Loucy (cell line): ENCODE results near the gene ENPP3.

Source experiments
- H2AFZ ChIP-seq: fragments of 200-600 bp; sonication (generic); 2 replicates; pipeline ENCODE4 v1.6.0; 2016; ENCODE audit warnings: antibody characterized with exemption, mild to moderate bottlenecking, low read length, moderate library complexity
- H3F3A ChIP-seq: fragments of 200-600 bp; 2 replicates; pipeline ENCODE4 v1.6.0; 2016; ENCODE audit warnings: antibody characterized with exemption, low read depth, mild to moderate bottlenecking
- H3K27me3 ChIP-seq: fragments of 200-600 bp; sonication (generic); 2 replicates; pipeline ENCODE4 v1.6.1; 2014; ENCODE audit warnings: low read length, mild to moderate bottlenecking; ENCODE audit not compliant: insufficient read depth, poor library complexity, severe bottlenecking
- H3K36me3 ChIP-seq: fragments of 200-600 bp; sonication (generic); 2 replicates; pipeline ENCODE4 v1.6.1; 2016; ENCODE audit warnings: low read length; ENCODE audit not compliant: insufficient read depth
- H3K4me1 ChIP-seq: fragments of 200-600 bp; sonication (generic); 2 replicates; pipeline ENCODE4 v1.5.1; 2014; ENCODE audit warnings: low read length, mild to moderate bottlenecking; ENCODE audit not compliant: insufficient read depth, poor library complexity, severe bottlenecking
- H3K4me2 ChIP-seq: fragments of 200-600 bp; sonication (generic); 2 replicates; pipeline ENCODE4 v1.6.0; 2014; ENCODE audit warnings: antibody characterized with exemption, low read length, low read depth, mild to moderate bottlenecking; ENCODE audit not compliant: poor library complexity, severe bottlenecking
- H3K4me3 ChIP-seq: fragments of 200-600 bp; sonication (generic); 2 replicates; pipeline ENCODE4 v1.5.1; 2014; ENCODE audit warnings: low read length, mild to moderate bottlenecking, mixed read lengths; ENCODE audit not compliant: poor library complexity, severe bottlenecking
- H3K79me2 ChIP-seq: fragments of 200-600 bp; sonication (generic); 2 replicates; pipeline ENCODE4 v1.6.1; 2014; ENCODE audit warnings: low read length; ENCODE audit not compliant: insufficient read depth
- H3K9ac ChIP-seq: fragments of 200-600 bp; sonication (generic); 2 replicates; pipeline ENCODE4 v1.6.0; 2014; ENCODE audit warnings: mild to moderate bottlenecking, low read depth, low read length, moderate library complexity; ENCODE audit not compliant: poor library complexity, severe bottlenecking
- H3K9me2 ChIP-seq: fragments of 200-600 bp; sonication (generic); replicated peaks from 2 replicates; pipeline ENCODE4 v1.6.1; 2016; ENCODE audit warnings: low read depth, low read length, mixed read lengths
- H3K9me3 ChIP-seq: fragments of 200-600 bp; sonication (generic); 2 replicates; pipeline ENCODE4 v1.6.1; 2014; ENCODE audit warnings: mild to moderate bottlenecking, antibody characterized with exemption, low read length, low read depth; ENCODE audit not compliant: insufficient read depth
- H4K20me1 ChIP-seq: fragments of 200-600 bp; sonication (generic); 2 replicates; pipeline ENCODE4 v1.6.0; 2014; ENCODE audit warnings: antibody characterized with exemption, low read length, mild to moderate bottlenecking; ENCODE audit not compliant: insufficient read depth, poor library complexity, severe bottlenecking
- CTCF ChIP-seq: fragments of 200-600 bp; sonication (generic); conservative IDR thresholded peaks from 2 replicates; pipeline ENCODE4 v1.5.1; 2014; ENCODE audit warnings: mild to moderate bottlenecking, antibody characterized with exemption, low read length
- EZH2phosphoT487 ChIP-seq: fragments of 200-600 bp; IDR thresholded peaks from 2 replicates; pipeline ENCODE4 v1.6.1; 2018; ENCODE audit warnings: antibody characterized with exemption, mild to moderate bottlenecking, moderate library complexity, borderline replicate concordance

The ENPP3 gene

GRCh38 chr6:131791476-131791875, 154.4 kb downstream of the ENPP3 start:
- TF ChIP-seq CTCF (no peak), EZH2phosphoT487 (no peak)
- no peaks in the 10 kb centered on the region for H3K9me2 ChIP-seq

GRCh38 chr6:131792091-131792496, 155.0 kb downstream of the ENPP3 start:
- Histone ChIP-seq H3K4me2 (no peak overlapping the region), H2AFZ (no peak overlapping the region), H3K9me3 (no peaks in the 10 kb centered on the region), H3K9me2 (no peaks in the 10 kb centered on the region), H3K27me3 (peaks cover 73% of the 10 kb centered on the region), H3K4me3 (no peak overlapping the region), H3K36me3 (no peaks in the 10 kb centered on the region), H4K20me1 (no peaks in the 10 kb centered on the region), H3F3A (peaks cover 5% of the 10 kb centered on the region; the same call in 1 of the 2 replicates), H3K9ac (no peak overlapping the region), H3K79me2 (no peaks in the 10 kb centered on the region), H3K4me1 (no peaks in the 10 kb centered on the region)
- TF ChIP-seq EZH2phosphoT487 (no peak), CTCF (no peak)

More at GRCh38 chr6:131791476-131791875, 154.4 kb downstream of the ENPP3 start:
- Histone ChIP-seq H3K9ac (no peak overlapping the region), H3K36me3 (no peaks in the 10 kb centered on the region), H3K4me3 (no peak overlapping the region), H3K27me3 (peaks cover 73% of the 10 kb centered on the region), H4K20me1 (no peaks in the 10 kb centered on the region), H3K4me1 (no peaks in the 10 kb centered on the region), H3K79me2 (no peaks in the 10 kb centered on the region), H3K4me2 (no peak overlapping the region), H3F3A (peaks cover 5% of the 10 kb centered on the region; the same call in 1 of the 2 replicates), H2AFZ (no peak overlapping the region), H3K9me3 (no peaks in the 10 kb centered on the region)

GRCh38 chr6:131795366-131795765, 158.3 kb downstream of the ENPP3 start:
- Histone ChIP-seq H3K36me3 (no peaks in the 10 kb centered on the region), H3K79me2 (no peaks in the 10 kb centered on the region), H2AFZ (no peak overlapping the region), H3K4me1 (no peaks in the 10 kb centered on the region), H3K4me3 (no peak overlapping the region), H4K20me1 (no peaks in the 10 kb centered on the region), H3K9me3 (no peaks in the 10 kb centered on the region), H3K27me3 (peaks cover 88% of the 10 kb centered on the region), H3K9me2 (no peaks in the 10 kb centered on the region), H3F3A (no peaks in the 10 kb centered on the region), H3K4me2 (no peak overlapping the region), H3K9ac (no peak overlapping the region)
- TF ChIP-seq CTCF, result no peak
- no peak for TF ChIP-seq EZH2phosphoT487
